ENCODE data around the gene TCP11X1. TPM values are rescaled to one million over a fixed set of nuclear protein-coding genes. Genes with fewer than 3 reads are reported as not detected.

The TCP11X1 gene
- not detected in 2 replicates for total RNA-seq

GRCh38 chrX:102214986-102215385, at the start of gene TCP11X1:
TSS of gene TCP11X1 (plus strand) at chrX:102215301.

GRCh38 chrX:102246893-102247292, 31.8 kb downstream of the TCP11X1 start, which contains the start of gene NXF2:
TSS of gene NXF2 (plus strand) at chrX:102247167. CDS start at chrX:102307079, 59,912 bp downstream.

Other genes starting within 250 kb of the TCP11X1 start
- not detected in 2 replicates for gene TCEAL2, start 89.6 kb upstream of the TCP11X1 start, total RNA-seq
- gene TCEAL6, start 72.8 kb upstream of the TCP11X1 start, total RNA-seq: not detected in 2 replicates
- not detected in 2 replicates for gene BEX5, start 59.3 kb upstream of the TCP11X1 start, total RNA-seq
- not detected in 2 replicates for gene NXF2, start 31.9 kb downstream of the TCP11X1 start, total RNA-seq
- gene NXF2B, start 224.7 kb downstream of the TCP11X1 start, total RNA-seq: not detected in 2 replicates